ENCODE data around the gene USP21. TPM values are rescaled to one million over a fixed set of nuclear protein-coding genes. Genes with fewer than 3 reads are reported as not detected.
A peak's percentile ranks its signal among the peaks of the same experiment; 100 is the strongest.

The USP21 gene
- total and polyA plus RNA-seq, 9 of the 15 experiments (the other 6 are each of a cell fraction or from before 2014, with no cell fraction given): 4.9 to 52.4 (median 21.6) TPM

DNA sequence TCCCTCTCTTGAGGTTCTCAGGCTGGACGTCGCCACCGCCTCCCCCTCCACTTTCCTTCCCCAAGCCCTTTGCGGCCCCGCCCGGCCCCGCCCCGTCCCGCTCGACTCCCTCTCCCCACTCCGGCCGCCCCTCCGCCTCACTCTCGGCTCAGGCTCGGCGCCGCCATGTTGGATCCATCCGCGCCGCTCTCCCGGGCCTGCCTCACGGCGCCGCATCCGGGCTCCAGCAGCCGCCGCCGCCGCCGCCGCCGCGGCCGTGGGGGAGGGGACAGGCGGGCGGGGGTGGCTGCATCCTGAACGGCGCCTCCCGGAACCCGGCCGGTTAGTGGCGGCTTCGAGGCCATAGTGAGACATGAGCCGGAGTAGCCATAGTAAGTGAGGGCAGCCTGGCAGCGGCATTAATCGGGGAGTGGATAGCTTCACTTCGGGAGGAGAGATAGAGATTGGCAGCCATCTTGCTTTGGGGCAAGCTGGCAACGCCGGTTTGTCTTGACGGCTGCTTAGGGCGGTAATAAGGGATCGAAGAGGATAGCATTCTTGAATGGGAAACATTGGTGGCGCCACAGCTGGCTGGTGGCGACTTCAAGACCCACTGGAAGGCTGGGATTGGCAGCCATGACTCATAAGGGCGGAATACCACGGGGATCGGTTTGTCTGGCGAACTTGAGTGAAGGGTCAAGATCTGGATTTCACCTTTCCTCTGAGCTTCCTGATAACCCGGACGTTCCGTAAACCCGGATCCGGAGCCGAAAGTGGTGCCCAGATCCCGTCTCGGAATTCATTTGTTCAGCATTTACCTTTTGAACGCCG, 26.7 kb upstream of the USP21 start, which contains the start of gene DEDD (continued):
- no peak for TF ChIP-seq SRF (CRISPR knock-in tag; IDR thresholded peaks at IDR 0.05)
- TF ChIP-seq MEIS2 (IDR thresholded peaks at IDR 0.05; ENCODE audit: partially characterized antibody): peak; percentile 66
- TF ChIP-seq CBX5 (IDR thresholded peaks at IDR 0.05; ENCODE audit: borderline replicate concordance, low read depth): no peak
- no peak for TF ChIP-seq KLF6 (CRISPR knock-in tag; IDR thresholded peaks at IDR 0.05; ENCODE audit: borderline replicate concordance)
- TF ChIP-seq E2F5 (CRISPR knock-in tag; IDR thresholded peaks at IDR 0.05): no peak
- TF ChIP-seq, protein P1, sequence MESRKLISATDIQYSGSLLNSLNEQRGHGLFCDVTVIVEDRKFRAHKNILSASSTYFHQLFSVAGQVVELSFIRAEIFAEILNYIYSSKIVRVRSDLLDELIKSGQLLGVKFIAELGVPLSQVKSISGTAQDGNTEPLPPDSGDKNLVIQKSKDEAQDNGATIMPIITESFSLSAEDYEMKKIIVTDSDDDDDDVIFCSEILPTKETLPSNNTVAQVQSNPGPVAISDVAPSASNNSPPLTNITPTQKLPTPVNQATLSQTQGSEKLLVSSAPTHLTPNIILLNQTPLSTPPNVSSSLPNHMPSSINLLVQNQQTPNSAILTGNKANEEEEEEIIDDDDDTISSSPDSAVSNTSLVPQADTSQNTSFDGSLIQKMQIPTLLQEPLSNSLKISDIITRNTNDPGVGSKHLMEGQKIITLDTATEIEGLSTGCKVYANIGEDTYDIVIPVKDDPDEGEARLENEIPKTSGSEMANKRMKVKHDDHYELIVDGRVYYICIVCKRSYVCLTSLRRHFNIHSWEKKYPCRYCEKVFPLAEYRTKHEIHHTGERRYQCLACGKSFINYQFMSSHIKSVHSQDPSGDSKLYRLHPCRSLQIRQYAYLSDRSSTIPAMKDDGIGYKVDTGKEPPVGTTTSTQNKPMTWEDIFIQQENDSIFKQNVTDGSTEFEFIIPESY (CRISPR knock-in tag; IDR thresholded peaks at IDR 0.05): peak; percentile 62
- TF ChIP-seq ELF1 (tag; IDR thresholded peaks at IDR 0.05): peak; percentile 96
- no peak for TF ChIP-seq MAFK (IDR thresholded peaks at IDR 0.05; ENCODE audit: low read length)
- peak; percentile 39; the same call in 1 of the 2 replicates for TF ChIP-seq ESRRA (IDR thresholded peaks at IDR 0.05; ENCODE audit: borderline replicate concordance, low read depth)
- TF ChIP-seq CREBBP (IDR thresholded peaks at IDR 0.05; ENCODE audit: low read depth, low read length): no peak
- no peak for TF ChIP-seq ZNF217 (CRISPR knock-in tag; IDR thresholded peaks at IDR 0.05)
- no peak for TF ChIP-seq IFI16 (CRISPR knock-in tag; IDR thresholded peaks at IDR 0.05)
- peak; percentile 51 for TF ChIP-seq CHD2 (IDR thresholded peaks at IDR 0.05; ENCODE audit: low read depth, low read length)
- no peak for TF ChIP-seq SIRT6 (IDR thresholded peaks at IDR 0.05; ENCODE audit: low read depth, low read length)
- peak; percentile 38 for TF ChIP-seq POU5F1 (IDR thresholded peaks at IDR 0.05; ENCODE audit: borderline replicate concordance, low read depth, low read length, partially characterized antibody)
- TF ChIP-seq NFXL1 (CRISPR knock-in tag; IDR thresholded peaks at IDR 0.05): no peak
- TF ChIP-seq ZNF282 (CRISPR knock-in tag; IDR thresholded peaks at IDR 0.05): no peak
- no peak for TF ChIP-seq SRSF9 (IDR thresholded peaks at IDR 0.05; ENCODE audit: borderline replicate concordance, low read depth, low read length)
- no peak for TF ChIP-seq ZNF75A (CRISPR knock-in tag; IDR thresholded peaks at IDR 0.05)
- TF ChIP-seq ZBTB9 (CRISPR knock-in tag; IDR thresholded peaks at IDR 0.05): peak; percentile 60; the same call in 1 of the 2 replicates
- TF ChIP-seq U2AF1 (optimal IDR thresholded peaks at IDR 0.05; ENCODE audit: low read depth, low read length): no peak
- TF ChIP-seq POLR2H (tag; IDR thresholded peaks at IDR 0.05; ENCODE audit: low read depth): peak; percentile 64
- no peak for TF ChIP-seq CHD4 (IDR thresholded peaks at IDR 0.05; ENCODE audit: insufficient read depth, insufficient replicate concordance, low read depth, low read length, poor library complexity, severe bottlenecking)
- no peak for TF ChIP-seq ARID2 (IDR thresholded peaks at IDR 0.05)
- no peak for TF ChIP-seq ZNF707 (CRISPR knock-in tag; conservative IDR thresholded peaks at IDR 0.05)
